ENCODE data around the gene SIGLEC6.

- TF ChIP-seq CTCF (IDR thresholded peaks at IDR 0.05), result no peak
- TF ChIP-seq POLR2A (IDR thresholded peaks at IDR 0.05), result no peak
Observed at GRCh38 chr19:51507640-51508058, 23.8 kb downstream of the SIGLEC6 start.

All from esophagus squamous epithelium (tissue), 4 donors.